ENCODE measurements around the gene NTM.

- TF ChIP-seq CTCF (IDR thresholded peaks at IDR 0.05) (no peak), POLR2A (IDR thresholded peaks at IDR 0.05) (no peak)
Observed at GRCh38 chr11:132346558-132347148, 976.2 kb downstream of the NTM start.
